Measurements from ENCODE around the gene TNNT2.

DNA sequence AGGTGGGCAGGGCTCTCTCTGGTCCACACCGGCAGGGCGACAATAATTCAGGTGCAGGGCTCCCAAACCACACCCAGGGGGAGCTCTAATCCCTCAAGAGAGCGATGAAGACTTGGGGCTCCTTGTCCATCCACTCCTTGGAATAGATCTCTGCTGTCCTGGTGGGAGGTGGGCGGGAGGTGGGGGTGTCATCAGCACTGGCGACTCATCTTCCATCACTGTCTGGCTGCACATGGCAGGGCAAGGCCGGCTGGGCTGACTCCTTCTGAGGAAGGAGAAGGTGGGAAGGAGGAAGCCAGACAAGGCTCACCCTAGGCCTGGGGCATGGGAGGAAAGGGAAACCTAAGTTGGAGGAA lies 29.3 kb downstream of the TNNT2 start:
- TF ChIP-seq POLR2A (IDR thresholded peaks at IDR 0.05; ENCODE audit: low read depth, low read length) (no peak), POLR2AphosphoS5 (IDR thresholded peaks at IDR 0.05; ENCODE audit: low read depth, low read length) (no peak), POU2F2 (IDR thresholded peaks at IDR 0.05; ENCODE audit: low read depth, low read length) (no peak), TAF1 (IDR thresholded peaks at IDR 0.05; ENCODE audit: low read depth, low read length) (no peak), SPI1 (IDR thresholded peaks at IDR 0.05; ENCODE audit: low read depth, low read length) (no peak), PAX5 (IDR thresholded peaks at IDR 0.05; ENCODE audit: insufficient read depth, low read length, severe bottlenecking) (no peak)
